GM19324 (cell line): ENCODE results near the gene ITPR3.

Experiments
- ATAC-seq: cut with Tn5 transposase; IDR thresholded peaks from one replicate; pipeline ENCODE4 v1.9.1; 2021; ENCODE audit warnings: mild to moderate bottlenecking, moderate library complexity; ENCODE audit not compliant: unreplicated experiment, low FRiP score

Gene ITPR3

GRCh38 chr6:33711140-33712129 lies 90.3 kb downstream of the ITPR3 start, which contains the start of gene UQCC2:
Gene UQCC2, minus strand, starts transcription at chr6:33711700. Its CDS starts 14 bp downstream, at chr6:33711686.
- peak; percentile 91 for ATAC-seq

- ATAC-seq = no peak
Measured at GRCh38 chr6:33712914-33713313, 91.8 kb downstream of the ITPR3 start.

GRCh38 chr6:33713786-33714185 lies 92.7 kb downstream of the ITPR3 start:
- no peak for ATAC-seq

- no peak for ATAC-seq
Measured at GRCh38 chr6:33714385-33715040, 93.4 kb downstream of the ITPR3 start.

- ATAC-seq = no peak
Measured at GRCh38 chr6:33716379-33716778, 95.3 kb downstream of the ITPR3 start.

- ATAC-seq = no peak
Measured at GRCh38 chr6:33716890-33717632, 95.9 kb downstream of the ITPR3 start.

- no peak for ATAC-seq
Measured at GRCh38 chr6:33717934-33718455, 96.9 kb downstream of the ITPR3 start.

GRCh38 chr6:33718713-33719112 lies 97.6 kb downstream of the ITPR3 start:
- no peak for ATAC-seq

- ATAC-seq = no peak
Measured at GRCh38 chr6:33719326-33719987, 98.3 kb downstream of the ITPR3 start.

- no peak for ATAC-seq
Measured at GRCh38 chr6:33720998-33721397, 99.9 kb downstream of the ITPR3 start.

GRCh38 chr6:33721508-33721907 lies 100.4 kb downstream of the ITPR3 start:
- no peak for ATAC-seq

- no peak for ATAC-seq
Measured at GRCh38 chr6:33722103-33722623, 101.0 kb downstream of the ITPR3 start.

- no peak for ATAC-seq
Measured at GRCh38 chr6:33723371-33724085, 102.4 kb downstream of the ITPR3 start.

- no peak for ATAC-seq
Measured at GRCh38 chr6:33724102-33725023, 103.2 kb downstream of the ITPR3 start.

GRCh38 chr6:33725222-33725621 lies 104.1 kb downstream of the ITPR3 start:
- no peak for ATAC-seq

GRCh38 chr6:33725891-33726673 lies 105.0 kb downstream of the ITPR3 start:
- ATAC-seq = no peak

GRCh38 chr6:33726696-33727095 lies 105.6 kb downstream of the ITPR3 start:
- no peak for ATAC-seq
